HG02981 (cell line): Measurements from ENCODE around the gene TUBGCP6.

Experiments used
- ATAC-seq: cut with Tn5 transposase; IDR thresholded peaks from one replicate; pipeline ENCODE4 v1.9.1; 2021; ENCODE audit warnings: mild to moderate bottlenecking, moderate library complexity; ENCODE audit not compliant: unreplicated experiment

The TUBGCP6 gene

DNA sequence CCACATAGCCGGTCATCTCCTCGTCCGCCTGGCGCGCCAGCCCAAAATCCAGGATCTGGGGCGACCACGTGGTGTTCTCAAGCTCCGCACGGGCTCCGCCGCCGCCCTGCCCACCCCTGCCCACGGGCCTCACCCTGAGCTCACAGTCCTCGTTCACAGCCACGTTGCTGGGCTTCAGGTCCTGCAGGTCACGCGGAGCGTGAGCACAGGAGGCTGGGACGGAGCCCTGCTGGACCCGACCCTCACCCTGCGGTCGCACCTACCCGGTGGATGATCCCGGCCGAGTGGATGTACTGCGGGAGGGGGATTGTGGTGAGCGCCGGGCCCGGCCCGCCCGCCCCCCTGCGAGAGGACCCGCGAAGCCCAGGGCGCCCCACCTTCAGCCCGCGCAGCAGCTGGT, 22.2 kb upstream of the TUBGCP6 start:
- ATAC-seq = no peak

DNA sequence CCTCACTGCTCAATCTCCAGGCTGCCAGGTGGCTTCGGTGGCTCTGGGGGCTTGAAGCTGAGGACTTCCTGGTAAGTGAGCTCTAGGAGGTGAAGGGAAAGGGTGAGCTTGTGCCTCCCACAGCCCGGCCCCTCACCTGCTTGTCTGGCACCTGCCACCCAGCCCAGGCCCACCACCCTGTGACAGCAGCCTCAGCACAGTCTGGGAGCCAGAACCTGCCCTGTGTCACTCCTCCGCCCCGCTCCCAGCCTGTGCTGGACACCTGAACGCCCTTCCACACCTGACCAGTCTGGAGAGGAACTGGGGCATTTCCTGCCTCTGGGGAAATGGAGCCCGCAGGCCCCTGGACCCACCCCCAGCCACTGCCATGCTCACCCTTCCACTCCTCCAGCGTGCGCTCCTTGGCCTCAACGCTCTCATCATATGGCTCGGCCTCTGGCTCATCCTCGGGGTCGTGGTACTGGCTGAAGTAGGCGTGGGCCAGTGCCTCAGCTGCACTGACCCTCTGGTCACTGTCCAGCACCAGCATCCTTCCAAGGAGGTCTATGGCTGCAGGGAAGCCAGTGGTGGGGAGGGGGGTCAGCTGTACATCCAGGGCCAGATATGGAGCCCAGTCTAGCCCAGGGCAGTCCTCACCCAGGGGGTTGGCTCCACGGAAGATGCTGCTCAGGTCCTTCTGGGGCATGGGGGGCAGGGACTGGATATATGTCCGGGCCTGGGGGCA, 20.3 kb upstream of the TUBGCP6 start:
- no peak for ATAC-seq

DNA sequence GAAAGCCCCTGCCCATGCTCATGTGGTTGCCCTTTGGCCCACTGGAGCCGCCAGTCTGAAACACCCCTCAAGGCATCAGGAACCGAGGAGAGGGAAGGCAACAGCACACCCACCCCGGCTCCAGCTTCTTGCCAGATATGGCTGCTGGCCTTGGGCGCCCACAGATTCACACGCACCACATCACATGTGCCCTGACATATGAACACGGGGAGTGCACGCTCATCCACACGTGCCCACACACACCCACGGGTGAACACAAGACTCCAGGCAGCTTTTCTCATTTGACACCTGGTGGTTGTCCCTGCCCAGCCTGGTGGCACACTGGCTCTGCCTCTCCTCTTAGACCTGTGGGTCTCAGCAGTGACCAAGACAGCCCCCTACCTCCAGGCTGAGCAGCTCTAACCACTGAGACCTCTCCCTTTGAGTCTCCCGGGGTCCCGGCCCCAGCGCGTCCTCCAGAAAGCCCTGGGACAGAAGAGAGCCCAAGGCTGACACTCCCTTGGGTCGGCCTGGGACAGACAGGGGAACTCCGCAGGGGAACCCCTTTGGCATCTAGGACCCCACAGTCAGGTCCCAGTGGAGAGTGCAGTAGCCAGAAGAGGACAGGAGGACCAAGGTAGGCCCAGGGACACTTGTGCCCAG, 19.4 kb upstream of the TUBGCP6 start:
- ATAC-seq = no peak

- ATAC-seq = no peak
Observed at GRCh38 chr22:50262973-50263617, 18.3 kb upstream of the TUBGCP6 start.

DNA sequence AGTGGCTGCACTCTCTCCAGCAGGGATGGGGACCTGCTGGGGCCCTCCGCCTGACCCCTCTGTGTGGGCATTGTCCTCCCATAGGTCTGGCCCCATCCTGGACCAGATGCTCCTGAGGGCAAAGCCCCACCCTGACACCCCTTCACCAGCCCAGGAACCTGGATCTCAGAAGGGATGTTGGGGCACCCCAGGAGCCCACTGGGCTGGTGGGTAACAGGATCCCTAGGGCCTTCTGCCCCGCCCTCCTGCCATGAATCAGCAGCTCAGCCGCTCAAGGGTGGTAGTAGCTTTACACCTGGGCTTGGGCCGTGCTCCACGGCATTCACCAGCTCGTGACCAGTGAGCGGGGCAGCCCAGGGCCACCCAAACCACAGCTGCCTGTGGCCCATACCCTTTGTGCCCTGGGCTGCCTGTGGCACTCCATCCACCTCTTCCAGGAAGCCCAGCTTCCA, 17.7 kb upstream of the TUBGCP6 start:
- no peak for ATAC-seq

DNA sequence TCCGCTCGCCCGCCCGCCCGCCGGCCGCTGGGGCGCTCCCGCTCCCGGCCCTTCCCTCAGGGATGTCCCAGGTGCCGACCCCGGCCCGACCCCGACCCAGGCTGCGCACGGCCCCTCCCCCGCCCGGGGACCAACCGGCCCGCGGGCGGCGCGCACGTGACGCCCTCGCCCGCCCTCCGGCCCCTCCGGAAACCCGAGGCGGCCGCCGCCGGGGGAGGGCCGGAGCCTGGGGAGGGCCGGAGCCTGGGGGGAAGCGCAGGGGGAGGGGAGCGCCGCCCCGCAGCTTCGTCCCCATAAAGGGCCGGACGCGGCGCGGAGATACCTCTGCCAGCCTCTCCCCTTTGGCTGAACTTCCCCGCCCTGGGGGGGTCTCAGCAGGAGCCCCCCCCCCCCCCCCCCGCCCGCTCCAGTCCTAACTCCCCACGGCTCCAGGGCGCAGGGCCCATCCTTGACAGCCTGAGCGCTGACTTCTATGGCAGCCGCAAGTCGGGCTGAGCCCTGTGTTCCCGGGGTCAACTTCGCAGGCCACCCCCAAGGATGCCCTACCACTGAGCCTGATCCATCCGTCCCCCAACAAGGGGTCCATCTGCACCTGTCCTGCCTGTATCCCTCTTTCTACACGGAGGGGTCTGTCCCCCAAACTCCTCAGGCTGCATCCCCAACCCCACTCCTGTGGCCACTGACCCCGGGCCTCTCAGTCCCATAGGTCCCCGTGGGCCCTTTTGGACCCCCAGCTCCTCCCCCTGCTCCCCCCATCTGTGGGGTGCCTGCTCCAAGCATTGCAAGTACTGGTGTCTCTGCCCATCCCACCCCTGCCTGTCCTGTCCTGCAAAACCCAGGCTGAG, 17.0 kb upstream of the TUBGCP6 start, which contains the start of gene MAPK12:
Gene MAPK12, minus strand, starts transcription at position 69 of the 845 bp plus-strand sequence. CDS start 174 bp downstream, outside the sequence.
- ATAC-seq = no peak

- no peak for ATAC-seq
Observed at GRCh38 chr22:50260801-50261614, 16.2 kb upstream of the TUBGCP6 start.

- no peak for ATAC-seq
Observed at GRCh38 chr22:50260434-50260800, 15.6 kb upstream of the TUBGCP6 start.

DNA sequence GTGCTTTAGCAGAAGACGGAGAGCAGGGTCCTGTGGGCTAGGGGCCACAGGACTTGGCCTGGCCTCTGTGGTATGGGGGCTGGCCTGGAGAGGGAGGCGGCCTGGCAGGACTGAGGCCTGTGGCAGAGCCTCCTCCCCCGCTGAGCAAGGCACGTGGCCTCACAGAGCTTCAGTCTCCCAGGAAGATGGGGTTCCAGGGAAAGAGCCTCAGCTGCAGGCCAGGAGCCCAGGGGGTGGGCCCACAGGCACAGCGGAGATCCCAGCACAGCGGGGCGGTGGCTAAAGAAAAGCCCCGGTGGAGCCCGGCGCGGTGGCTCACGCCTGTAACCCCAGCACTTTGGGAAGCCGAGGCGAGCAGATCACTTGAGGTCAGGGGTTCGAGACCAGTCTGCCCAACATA, 14.5 kb upstream of the TUBGCP6 start:
- ATAC-seq = no peak

GRCh38 chr22:50258361-50259292, 13.8 kb upstream of the TUBGCP6 start:
- ATAC-seq = no peak

DNA sequence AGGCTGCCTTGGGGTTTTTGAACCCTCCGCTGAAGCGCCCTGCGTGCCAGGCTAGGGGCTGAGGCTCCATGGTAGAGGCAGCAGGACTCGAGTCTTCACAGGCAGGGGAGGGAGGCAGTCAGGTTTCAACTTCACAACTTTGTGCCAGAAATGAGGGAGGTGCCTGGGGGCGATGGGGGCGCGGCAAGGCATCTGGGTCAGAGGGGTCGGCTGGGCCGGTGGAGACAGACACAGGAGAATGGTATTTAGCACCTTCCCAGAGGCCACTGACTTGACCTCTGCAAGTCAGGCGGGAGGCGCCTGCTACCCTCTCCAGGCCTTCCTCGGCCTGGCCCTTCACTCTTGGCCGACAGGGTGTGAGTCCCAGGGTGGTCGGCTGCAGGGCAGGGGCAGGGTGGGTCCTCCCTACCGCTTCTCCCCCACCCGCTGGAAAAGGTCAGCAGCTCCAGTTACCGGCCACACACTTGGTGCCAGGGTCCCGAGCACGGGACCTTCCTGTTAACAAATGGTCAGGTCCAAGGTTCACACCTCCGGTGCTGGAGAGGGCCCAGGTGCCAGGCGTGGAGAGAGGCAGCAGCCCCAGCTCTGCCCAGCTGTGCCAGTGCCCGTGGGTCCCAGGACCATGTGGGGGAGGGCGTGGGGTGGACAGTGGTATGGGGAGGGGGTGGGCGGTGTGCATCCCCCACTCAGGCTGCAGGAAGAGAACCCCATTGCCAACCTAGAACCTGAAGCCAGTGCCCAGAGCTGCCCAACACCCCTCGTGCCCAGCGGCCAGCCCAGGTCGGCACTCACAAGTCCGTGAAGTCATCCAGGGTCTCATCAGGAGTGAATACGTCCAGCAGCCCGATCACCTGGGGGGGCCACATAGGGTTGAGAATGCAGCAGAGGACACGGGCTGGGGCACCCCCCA, 12.9 kb upstream of the TUBGCP6 start:
- ATAC-seq = no peak

DNA sequence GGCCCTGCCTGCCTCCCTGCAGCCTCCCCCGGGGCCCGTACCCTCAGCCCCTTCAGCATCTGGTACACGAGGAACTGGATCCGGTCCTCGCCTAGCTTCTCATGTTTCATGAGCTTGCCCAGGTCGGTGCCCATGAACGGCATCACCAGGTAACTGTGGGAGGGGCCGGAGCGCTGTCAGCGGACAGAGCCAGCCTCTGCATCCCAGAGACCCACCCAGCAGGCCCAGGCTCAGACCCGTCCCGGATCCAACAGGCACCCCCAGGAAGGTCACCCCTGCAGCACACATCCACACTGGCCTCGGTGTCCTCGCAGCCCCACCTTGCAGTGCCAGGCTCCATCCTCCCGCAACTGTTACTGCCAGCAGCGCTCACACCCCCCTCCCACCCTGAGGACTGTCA, 12.2 kb upstream of the TUBGCP6 start:
- no peak for ATAC-seq

DNA sequence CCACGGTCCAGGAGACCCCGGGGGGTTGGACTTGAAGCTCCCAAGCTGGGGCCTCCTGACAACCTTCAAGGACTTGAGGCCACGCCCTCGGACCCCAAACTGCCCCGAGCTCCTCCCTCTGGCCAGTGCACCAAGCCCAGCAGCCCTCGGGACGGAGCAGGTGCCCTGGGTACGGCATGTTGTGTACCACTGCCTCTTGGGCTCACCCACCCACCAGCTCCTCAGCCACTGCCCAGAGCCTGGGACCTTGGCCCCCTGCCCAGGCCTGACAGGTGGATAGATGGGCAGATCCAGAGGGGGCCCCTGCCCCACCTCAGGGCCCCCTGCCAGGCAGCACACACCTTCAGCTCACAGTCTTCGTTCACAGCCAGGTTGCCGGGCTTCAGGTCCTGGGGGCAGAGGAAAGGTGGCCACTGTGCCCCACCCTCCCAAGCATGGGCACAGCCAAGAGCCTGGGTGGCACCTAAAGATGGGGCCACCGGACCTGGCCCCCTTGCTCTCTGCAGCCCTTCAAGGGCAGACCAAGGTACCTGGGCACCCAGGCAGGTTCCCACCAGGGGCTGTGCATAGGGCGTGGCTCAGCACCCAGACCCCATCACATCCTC, 11.5 kb upstream of the TUBGCP6 start:
- no peak for ATAC-seq

DNA sequence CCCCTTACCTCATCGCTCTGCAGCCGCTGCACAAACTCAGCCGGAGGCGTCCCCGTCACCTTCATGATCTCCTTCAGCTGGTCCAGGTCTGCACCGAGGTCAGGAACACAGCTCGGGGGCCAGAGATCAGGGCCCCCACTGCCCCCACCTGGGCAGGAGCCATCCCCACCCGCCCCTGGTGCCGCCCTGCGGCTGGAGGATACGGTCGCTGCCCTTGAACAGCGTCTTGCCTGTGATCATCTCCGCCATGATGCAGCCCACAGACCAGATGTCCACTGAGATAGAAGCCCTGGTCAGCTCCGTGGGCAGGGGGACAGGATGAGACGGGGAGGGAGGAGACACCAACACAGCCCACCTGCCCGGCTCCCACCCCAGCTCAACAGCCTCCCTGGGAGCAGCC, 10.8 kb upstream of the TUBGCP6 start:
- no peak for ATAC-seq

DNA sequence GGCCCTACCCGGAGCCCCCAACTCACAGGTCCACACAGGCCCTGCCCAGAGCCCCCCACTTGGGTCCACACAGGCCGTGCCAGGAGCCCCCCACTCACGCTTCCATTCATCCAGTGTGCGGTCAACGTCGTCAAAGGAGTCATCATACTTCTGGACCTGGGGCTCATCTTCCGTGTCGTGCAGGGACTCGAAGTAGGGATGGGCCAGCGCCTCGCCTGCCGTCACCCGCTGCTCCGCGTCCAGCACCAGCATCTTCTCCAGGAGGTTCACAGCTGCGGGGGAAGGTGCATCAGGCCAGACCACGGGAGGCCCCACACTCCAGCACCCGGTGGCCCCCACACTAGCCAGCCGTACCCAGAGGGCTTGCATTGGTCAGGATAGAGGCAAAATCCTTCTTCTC, 10.3 kb upstream of the TUBGCP6 start:
- ATAC-seq = no peak

DNA sequence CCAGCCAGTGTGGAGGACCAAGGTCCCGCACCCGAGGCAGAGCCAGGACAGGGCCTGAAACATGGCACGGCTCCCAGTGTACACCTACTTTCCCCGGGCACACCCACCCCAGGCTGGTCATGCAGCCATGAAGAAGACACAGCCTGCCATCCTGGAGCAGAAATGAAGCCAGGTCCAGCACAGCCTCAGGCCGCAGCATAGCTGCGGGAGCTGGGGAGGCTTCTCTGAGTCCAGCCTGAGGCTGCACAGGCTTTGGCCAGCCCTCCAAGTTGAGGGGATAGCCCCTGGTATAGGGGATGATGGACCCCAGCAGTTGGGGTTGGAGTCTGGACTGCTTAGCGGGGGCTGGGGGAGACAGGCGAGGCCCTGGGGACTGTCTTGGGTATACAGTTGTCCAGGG, 9.1 kb upstream of the TUBGCP6 start:
- ATAC-seq = no peak

- ATAC-seq = no peak
Observed at GRCh38 chr22:50253046-50253915, 8.5 kb upstream of the TUBGCP6 start.
